Loucy (cell line): ENCODE results near the gene GPC5.

Source experiments
- CTCF ChIP-seq: fragments of 200-600 bp; sonication (generic); conservative IDR thresholded peaks from 2 replicates; pipeline ENCODE4 v1.5.1; 2014; ENCODE audit warnings: mild to moderate bottlenecking, antibody characterized with exemption, low read length
- EZH2phosphoT487 ChIP-seq: fragments of 200-600 bp; IDR thresholded peaks from 2 replicates; pipeline ENCODE4 v1.6.1; 2018; ENCODE audit warnings: antibody characterized with exemption, mild to moderate bottlenecking, moderate library complexity, borderline replicate concordance

- TF ChIP-seq CTCF (no peak), EZH2phosphoT487 (no peak)
These were observed 1429.1 kb downstream of the GPC5 start for GRCh38 chr13:92827503-92827902.
